A673 (cell line): ENCODE results near the gene PARD6G. TPM values are rescaled to one million over a fixed set of nuclear protein-coding genes. Genes with fewer than 3 reads are reported as not detected.
"Not testable (repeated sequence)": the region's sequence is repeated elsewhere in the genome, so short reads cannot be mapped to it uniquely, and the experiment has no call there.

ENCODE experiments used
- Bru-seq: library from RNA; stranded (reverse); fragments of 400-500 nt; gene quantifications from one replicate; lab custom pipeline; 2021; lab: Mats Ljungman, UMichigan
- BruChase-seq, 2 experiments: library from RNA; stranded (reverse); fragments of 400-500 nt; gene quantifications; one replicate each; lab custom pipeline; 2021; lab: Mats Ljungman, UMichigan
- BruUV-seq: library from RNA; stranded (reverse); fragments of 400-500 nt; replicated peaks from 2 replicates; lab custom pipeline; 2021; lab: Mats Ljungman, UMichigan
- CTCF ChIA-PET: fragments of 300-600 bp; sonication (Branson Sonifier 250); formaldehyde crosslinking; loops from one replicate; lab custom pipeline; 2022; ENCODE audit warnings: antibody characterized with exemption; lab: Charles Lee
- POLR2A ChIA-PET: fragments of 300-600 bp; sonication (Branson Sonifier 250); formaldehyde crosslinking; loops from one replicate; lab custom pipeline; 2022; ENCODE audit warnings: antibody characterized with exemption; ENCODE audit not compliant: low non-redundant PET; lab: Charles Lee
- DNase-seq: peaks from one replicate; pipeline ENCODE4 v3.0.0-alpha.2; 2015; ENCODE audit warnings: low spot score
- H3K27ac ChIP-seq: fragments of 200-600 bp; sonication (generic); 2 replicates; pipeline ENCODE4 v1.5.1; 2016; ENCODE audit warnings: mixed run types, low read depth, mild to moderate bottlenecking, mixed read lengths, antibody characterized with exemption, low read length; ENCODE audit not compliant: poor library complexity, severe bottlenecking
- H3K27me3 ChIP-seq: fragments of 200-600 bp; sonication (generic); replicated peaks from 2 replicates; pipeline ENCODE4 v1.6.1; 2017; ENCODE audit warnings: mixed run types, low read depth, mild to moderate bottlenecking, mixed read lengths, antibody characterized with exemption, low read length; ENCODE audit not compliant: insufficient read depth, poor library complexity
- H3K36me3 ChIP-seq: fragments of 200-600 bp; sonication (generic); 2 replicates; pipeline ENCODE4 v1.6.1; 2016; ENCODE audit warnings: mixed run types, mild to moderate bottlenecking, mixed read lengths, antibody characterized with exemption, low read length; ENCODE audit not compliant: insufficient read depth, poor library complexity, severe bottlenecking
- H3K4me1 ChIP-seq: fragments of 200-600 bp; sonication (generic); 2 replicates; pipeline ENCODE4 v1.6.1; 2017; ENCODE audit warnings: mixed run types, mild to moderate bottlenecking, mixed read lengths, antibody characterized with exemption, low read length; ENCODE audit not compliant: insufficient read depth, poor library complexity, severe bottlenecking
- H3K4me3 ChIP-seq: fragments of 200-600 bp; sonication (generic); 2 replicates; pipeline ENCODE4 v1.5.1; 2016; ENCODE audit warnings: low read depth, mixed run types, mild to moderate bottlenecking, mixed read lengths, low read length; ENCODE audit not compliant: poor library complexity, severe bottlenecking
- H3K9me3 ChIP-seq: fragments of 200-600 bp; sonication (generic); 2 replicates; pipeline ENCODE4 v1.6.1; 2016; ENCODE audit warnings: mixed run types, low read depth, mild to moderate bottlenecking, mixed read lengths, antibody characterized with exemption, low read length; ENCODE audit not compliant: poor library complexity, severe bottlenecking
- CTCF ChIP-seq: fragments of 300-800, 200-600 bp; sonication (generic); conservative IDR thresholded peaks from 2 replicates; pipeline ENCODE4 v1.5.1; 2017; ENCODE audit warnings: low read depth, mild to moderate bottlenecking, antibody characterized with exemption, low read length, moderate library complexity, mixed read lengths
- EZH2 ChIP-seq: fragments of 200-600 bp; sonication (generic); IDR thresholded peaks from 2 replicates; pipeline ENCODE4 v1.6.1; 2017; ENCODE audit warnings: borderline replicate concordance, low read depth, mild to moderate bottlenecking, mixed read lengths, antibody characterized with exemption, low read length; ENCODE audit not compliant: poor library complexity, severe bottlenecking
- intact Hi-C: fragments of 100-400 bp; cut with micrococcal nuclease; formaldehyde crosslinking; loops from one replicate; pipeline ENCODE4 v1.10.0; 2022; ENCODE audit not compliant: unreplicated experiment
- long read RNA-seq: library from polyadenylated mRNA; stranded (forward); transcript quantifications from one replicate; pipeline ENCODE4 v2.0.0, GENCODE V29; 2022
- total RNA-seq: library from RNA; stranded (reverse); gene quantifications from 2 replicates; pipeline ENCODE4 v1.2.3, GENCODE V29; 2021

The PARD6G gene, protein sequence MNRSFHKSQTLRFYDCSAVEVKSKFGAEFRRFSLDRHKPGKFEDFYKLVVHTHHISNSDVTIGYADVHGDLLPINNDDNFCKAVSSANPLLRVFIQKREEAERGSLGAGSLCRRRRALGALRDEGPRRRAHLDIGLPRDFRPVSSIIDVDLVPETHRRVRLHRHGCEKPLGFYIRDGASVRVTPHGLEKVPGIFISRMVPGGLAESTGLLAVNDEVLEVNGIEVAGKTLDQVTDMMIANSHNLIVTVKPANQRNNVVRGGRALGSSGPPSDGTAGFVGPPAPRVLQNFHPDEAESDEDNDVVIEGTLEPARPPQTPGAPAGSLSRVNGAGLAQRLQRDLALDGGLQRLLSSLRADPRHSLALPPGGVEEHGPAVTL
- total RNA-seq (7.9 and 10.2 TPM in 2 replicates), Bru-seq, nascent RNA (percentile 54 among the genes with signal in this experiment), BruChase-seq, experiment 1, labeled RNA remaining after a 2-hour chase (percentile 57 among the genes with signal in this experiment), BruChase-seq, experiment 2, labeled RNA remaining after a 6-hour chase (percentile 53 among the genes with signal in this experiment)
- long read RNA-seq, partial matches to known transcripts: 1 of 5 reads
- long read RNA-seq, other reads (novel, unspliced or antisense): 4 of 5 reads

DNA sequence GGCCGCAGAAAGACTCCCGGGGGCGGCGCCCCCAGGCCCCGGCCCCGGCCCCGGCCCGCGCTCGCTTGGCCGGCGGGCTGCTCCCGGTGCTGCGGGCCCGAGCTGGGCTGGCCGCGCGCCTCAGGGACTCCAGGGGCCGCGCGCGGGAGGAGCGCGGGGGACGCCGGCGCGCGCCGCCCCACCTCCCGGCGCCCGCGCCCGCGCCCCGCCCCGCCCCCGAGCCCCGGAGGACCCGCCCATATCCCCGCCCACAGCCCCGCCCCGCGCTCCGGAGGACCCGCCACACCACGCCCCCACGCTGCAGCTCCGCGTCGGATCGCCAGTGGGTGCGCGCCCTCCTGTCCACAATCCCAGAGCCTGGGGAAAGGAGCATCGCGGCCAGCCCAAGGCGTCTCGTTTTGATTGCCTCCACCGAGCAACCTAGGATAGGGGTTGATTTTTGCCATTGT, at the start of gene PARD6G:
TSS of gene PARD6G (minus strand) at position 122 of the 449 bp plus-strand sequence. CDS start 166 bp downstream, outside the sequence.
- TF ChIP-seq EZH2: no peak
- TF ChIP-seq CTCF: peak; percentile 16; the same call in 1 of the 2 replicates
- ChIA-PET POLR2A (no interaction called here), CTCF (interaction anchor here (0.8 kb wide), 1 partner anchor 9 kb away, joined by 4 read pairs; no protein-coding TSS in a partner anchor)
- Histone ChIP-seq H3K27ac (peak within 1 kb of the TSS; percentile 59), H3K36me3 (no peaks in the 10 kb centered on the region), H3K4me3 (peak within 1 kb of the TSS; percentile 94), H3K4me1 (no peaks in the 10 kb centered on the region), H3K9me3 (no peaks in the 10 kb centered on the region), H3K27me3 (no peaks in the 10 kb centered on the region)
- peak; percentile 76 for DNase-seq
- intact Hi-C loops: no loop called here
- no TSS peak for BruUV-seq

DNA sequence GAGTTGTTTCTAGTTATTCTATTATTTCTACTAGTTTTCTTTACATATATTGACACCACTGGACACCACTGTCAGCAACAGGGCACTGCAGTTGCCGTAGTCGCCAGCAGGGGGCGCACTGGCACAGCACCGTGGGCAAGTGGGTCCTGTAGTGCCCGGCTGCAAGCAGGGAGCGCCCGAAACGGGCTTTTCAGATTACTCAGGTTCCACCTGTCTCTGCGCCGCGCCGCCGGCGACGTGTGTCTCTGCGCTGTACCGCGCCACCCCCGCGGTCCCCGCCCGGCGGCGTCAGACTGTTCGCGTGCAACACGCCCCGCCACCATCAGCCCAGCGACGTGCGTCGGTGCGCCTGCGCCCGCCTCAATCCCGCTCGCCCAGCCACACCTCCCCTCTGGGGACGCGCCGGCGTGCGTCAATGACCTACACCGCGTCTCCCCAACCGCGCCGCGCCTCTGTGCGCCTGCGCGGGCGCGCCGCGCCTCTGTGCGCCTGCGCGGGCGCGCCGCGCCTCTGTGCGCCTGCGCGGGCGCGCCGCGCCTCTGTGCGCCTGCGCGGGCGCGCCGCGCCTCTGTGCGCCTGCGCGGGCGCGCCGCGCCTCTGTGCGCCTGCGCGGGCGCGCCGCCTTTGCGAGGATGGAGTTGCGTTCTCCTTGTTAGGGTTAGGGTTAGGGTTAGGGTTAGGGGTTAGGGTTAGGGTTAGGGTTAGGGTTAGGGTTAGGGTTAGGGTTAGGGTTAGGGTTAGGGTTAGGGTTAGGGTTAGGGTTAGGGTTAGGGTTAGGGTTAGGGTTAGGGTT, 15.1 kb upstream of the PARD6G start:
- H3K9me3 ChIP-seq, H3K36me3 ChIP-seq, intact Hi-C loops, POLR2A ChIA-PET, H3K4me3 ChIP-seq, CTCF ChIA-PET, H3K27ac ChIP-seq, H3K4me1 ChIP-seq, H3K27me3 ChIP-seq, BruUV-seq: not testable (repeated sequence)
- peak; percentile 72 for TF ChIP-seq CTCF
- DNase-seq: peak; percentile 39

GRCh38 chr18:80259610-80260009, 12.3 kb upstream of the PARD6G start:
- no peak overlapping the region for H3K4me3 ChIP-seq
- intact Hi-C loops: no loop called here
- TF ChIP-seq EZH2: no peak
- no peak for TF ChIP-seq CTCF
- no peaks in the 10 kb centered on the region for H3K27me3 ChIP-seq
- no peaks in the 10 kb centered on the region for H3K9me3 ChIP-seq
- H3K36me3 ChIP-seq: no peaks in the 10 kb centered on the region
- ChIA-PET POLR2A (no interaction called here), CTCF (interaction anchor here (1.1 kb wide), 1 partner anchor 59 kb away, joined by 4 read pairs; no protein-coding TSS in a partner anchor)
- H3K4me1 ChIP-seq: no peaks in the 10 kb centered on the region
- BruUV-seq: no TSS peak
- no peak for DNase-seq
- no peak overlapping the region for H3K27ac ChIP-seq
